ENCODE results near the gene ZNF175.

The ZNF175 gene

DNA sequence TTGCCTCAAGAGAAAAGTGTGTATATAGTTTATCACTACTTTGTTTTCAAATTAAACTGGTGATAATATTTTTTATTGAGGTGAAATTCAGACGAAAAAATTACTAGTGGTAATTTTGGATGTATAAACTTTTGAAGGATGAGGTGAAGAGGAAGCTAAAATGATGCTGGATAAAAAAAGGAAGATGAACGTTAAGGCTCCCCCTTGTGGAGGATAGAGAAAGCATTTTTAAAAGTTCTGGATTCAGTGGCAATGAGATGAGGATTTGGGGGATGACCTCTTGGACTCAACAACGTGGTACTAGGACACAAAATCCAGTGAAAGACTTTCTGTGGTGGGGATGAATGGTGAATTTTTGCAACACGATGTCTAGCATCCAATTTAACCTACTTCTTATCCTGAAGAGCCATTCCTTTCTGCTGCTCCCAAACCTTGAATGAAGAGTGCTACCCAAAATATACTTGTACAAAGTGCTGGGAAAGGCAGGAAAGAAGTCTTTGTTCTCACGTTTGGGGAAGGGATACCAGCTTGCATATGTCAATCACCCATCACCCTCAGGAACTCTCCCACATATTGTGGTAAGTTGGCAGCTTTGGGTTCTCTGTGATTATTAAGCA, 66.4 kb downstream of the ZNF175 start:
- no peak overlapping the region for H3K9ac ChIP-seq (ENCODE audit: low read length)
- peaks cover 5% of the 10 kb centered on the region; the same call in 1 of the 2 replicates for H3K9me3 ChIP-seq (ENCODE audit: control insufficient read depth, insufficient read depth, low read depth, low read length)
- no peak overlapping the region for H3K27ac ChIP-seq (ENCODE audit: low read depth, low read length)

GRCh38 chr19:51639916-51640315, 68.8 kb downstream of the ZNF175 start:
- H3K9ac ChIP-seq (ENCODE audit: low read length): no peak overlapping the region
- no peak overlapping the region for H3K27ac ChIP-seq (ENCODE audit: low read depth, low read length)
- H3K36me3 ChIP-seq (ENCODE audit: control insufficient read depth, insufficient read depth, low read length): no peaks in the 10 kb centered on the region
- peaks cover 5% of the 10 kb centered on the region; the same call in 1 of the 2 replicates for H3K9me3 ChIP-seq (ENCODE audit: control insufficient read depth, insufficient read depth, low read depth, low read length)
- peaks cover 3% of the 10 kb centered on the region; the same call in 1 of the 2 replicates for H3K27me3 ChIP-seq (ENCODE audit: control insufficient read depth, insufficient read depth, low read length)
- H3K4me3 ChIP-seq (ENCODE audit: low read depth, low read length): no peak overlapping the region
- no peaks in the 10 kb centered on the region for H3K4me1 ChIP-seq (ENCODE audit: control insufficient read depth, insufficient read depth, low read length)

More for the DNA sequence above, 66.4 kb downstream of the ZNF175 start:
- H3K36me3 ChIP-seq (ENCODE audit: control insufficient read depth, insufficient read depth, low read length): no peaks in the 10 kb centered on the region
- no peaks in the 10 kb centered on the region for H3K4me1 ChIP-seq (ENCODE audit: control insufficient read depth, insufficient read depth, low read length)
- no peak overlapping the region for H3K4me3 ChIP-seq (ENCODE audit: low read depth, low read length)
- peaks cover 3% of the 10 kb centered on the region; the same call in 1 of the 2 replicates for H3K27me3 ChIP-seq (ENCODE audit: control insufficient read depth, insufficient read depth, low read length)

DNA sequence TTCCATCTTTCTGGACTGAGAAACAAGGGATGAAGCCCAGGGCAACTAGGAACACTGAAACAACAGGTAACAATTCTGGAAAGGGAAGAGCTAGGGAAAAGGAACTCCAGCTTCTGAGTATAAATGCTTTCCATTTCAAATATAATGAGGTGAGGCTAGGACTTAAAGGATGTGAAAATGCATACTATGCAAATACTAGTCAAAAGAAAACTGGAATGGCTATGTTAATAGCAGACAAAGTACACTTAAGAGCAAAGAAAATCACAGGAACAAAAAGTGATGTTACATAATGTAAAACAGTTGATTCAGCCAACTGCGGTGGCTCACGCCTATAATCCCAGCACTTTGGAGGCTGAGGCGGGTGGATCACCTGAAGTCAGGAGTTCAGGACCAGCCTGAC, 69.3 kb downstream of the ZNF175 start:
- Histone ChIP-seq H3K27me3 (ENCODE audit: control insufficient read depth, insufficient read depth, low read length) (peaks cover 3% of the 10 kb centered on the region; the same call in 1 of the 2 replicates), H3K27ac (ENCODE audit: low read depth, low read length) (no peak overlapping the region), H3K36me3 (ENCODE audit: control insufficient read depth, insufficient read depth, low read length) (no peaks in the 10 kb centered on the region), H3K4me3 (ENCODE audit: low read depth, low read length) (no peak overlapping the region), H3K4me1 (ENCODE audit: control insufficient read depth, insufficient read depth, low read length) (no peaks in the 10 kb centered on the region), H3K9ac (ENCODE audit: low read length) (no peak overlapping the region), H3K9me3 (ENCODE audit: control insufficient read depth, insufficient read depth, low read depth, low read length) (peaks cover 5% of the 10 kb centered on the region; the same call in 1 of the 2 replicates)

- peaks cover 5% of the 10 kb centered on the region; the same call in 1 of the 2 replicates for H3K9me3 ChIP-seq (ENCODE audit: control insufficient read depth, insufficient read depth, low read depth, low read length)
- H3K27ac ChIP-seq (ENCODE audit: low read depth, low read length): no peak overlapping the region
- H3K27me3 ChIP-seq (ENCODE audit: control insufficient read depth, insufficient read depth, low read length): peaks cover 3% of the 10 kb centered on the region; the same call in 1 of the 2 replicates
- H3K4me3 ChIP-seq (ENCODE audit: low read depth, low read length): no peak overlapping the region
- no peak overlapping the region for H3K9ac ChIP-seq (ENCODE audit: low read length)
- H3K36me3 ChIP-seq (ENCODE audit: control insufficient read depth, insufficient read depth, low read length): no peaks in the 10 kb centered on the region
- H3K4me1 ChIP-seq (ENCODE audit: control insufficient read depth, insufficient read depth, low read length): no peaks in the 10 kb centered on the region
These were observed 70.6 kb downstream of the ZNF175 start for GRCh38 chr19:51641648-51642047.

All from HUES6 (cell line).